GM23248 (cell line): ENCODE data around the gene ANKRD65. TPM values are rescaled to one million over a fixed set of nuclear protein-coding genes. Genes with fewer than 3 reads are reported as not detected.

Source experiments
- DNase-seq: peaks from one replicate; pipeline ENCODE4 v3.0.0-alpha.2; 2015
- H2AFZ ChIP-seq: fragments of 200-600 bp; sonication (generic); 2 replicates; pipeline ENCODE4 v1.6.1; 2016; ENCODE audit warnings: antibody characterized with exemption
- H3F3A ChIP-seq: fragments of 200-600 bp; sonication (generic); 2 replicates; pipeline ENCODE4 v1.6.1; 2016; ENCODE audit warnings: mild to moderate bottlenecking, antibody characterized with exemption, mixed run types; ENCODE audit not compliant: insufficient read depth
- H3K27ac ChIP-seq: fragments of 200-600 bp; sonication (generic); 2 replicates; pipeline ENCODE4 v1.5.1; 2016; ENCODE audit warnings: mild to moderate bottlenecking
- H3K27me3 ChIP-seq: fragments of 200-600 bp; sonication (generic); replicated peaks from 2 replicates; pipeline ENCODE4 v1.6.1; 2016; ENCODE audit warnings: mild to moderate bottlenecking; ENCODE audit not compliant: insufficient read depth
- H3K36me3 ChIP-seq: fragments of 200-600 bp; sonication (generic); 2 replicates; pipeline ENCODE4 v1.6.1; 2016; ENCODE audit warnings: low read depth, mild to moderate bottlenecking
- H3K4me1 ChIP-seq: fragments of 200-600 bp; sonication (generic); 2 replicates; pipeline ENCODE4 v1.6.1; 2016; ENCODE audit warnings: mild to moderate bottlenecking; ENCODE audit not compliant: insufficient read depth
- H3K4me2 ChIP-seq: fragments of 200-600 bp; sonication (generic); one replicate; pipeline ENCODE4 v1.6.1; 2016; ENCODE audit warnings: mild to moderate bottlenecking; ENCODE audit not compliant: unreplicated experiment
- H3K4me3 ChIP-seq: fragments of 200-600 bp; sonication (generic); 2 replicates; pipeline ENCODE4 v1.5.1; 2016; ENCODE audit warnings: mild to moderate bottlenecking
- H3K79me2 ChIP-seq: fragments of 200-600 bp; sonication (generic); 2 replicates; pipeline ENCODE4 v1.6.1; 2016; ENCODE audit warnings: mild to moderate bottlenecking; ENCODE audit not compliant: insufficient read depth
- H3K9ac ChIP-seq: fragments of 200-600 bp; sonication (generic); 2 replicates; pipeline ENCODE4 v1.6.1; 2016; ENCODE audit warnings: mild to moderate bottlenecking
- H3K9me2 ChIP-seq: fragments of 200-600 bp; sonication (generic); 2 replicates; pipeline ENCODE4 v1.6.1; 2016; ENCODE audit warnings: mixed run types, mild to moderate bottlenecking, moderate library complexity; ENCODE audit not compliant: insufficient read depth
- H3K9me3 ChIP-seq: fragments of 200-600 bp; sonication (generic); one replicate; pipeline ENCODE4 v1.6.1; 2017; ENCODE audit warnings: low read depth
- H4K20me1 ChIP-seq: fragments of 200-600 bp; sonication (generic); 2 replicates; pipeline ENCODE4 v1.6.0; 2016; ENCODE audit not compliant: insufficient read depth
- EZH2 ChIP-seq: fragments of 200-600 bp; sonication (generic); IDR thresholded peaks from 2 replicates; pipeline ENCODE4 v1.6.1; 2018; ENCODE audit warnings: antibody characterized with exemption, mild to moderate bottlenecking; ENCODE audit not compliant: insufficient read depth, poor library complexity, severe bottlenecking
- EZH2phosphoT487 ChIP-seq: fragments of 200-600 bp; sonication (generic); IDR thresholded peaks from 2 replicates; pipeline ENCODE4 v1.6.1; 2018; ENCODE audit warnings: antibody characterized with exemption, moderate library complexity, mild to moderate bottlenecking, low read depth; ENCODE audit not compliant: insufficient read depth
- WGBS, 2 experiments: methylation state at CpG; one replicate each; pipeline ENCODE4 v1.1.6; 2015 to 2017; ENCODE audit warnings: low lambda C conversion rate in 2 of 2, low coverage in 1 of 2; ENCODE audit errors: missing lambda C conversion rate in 2 of 2; 5-methylcytosine and 5-hydroxymethylcytosine counted together
- in situ Hi-C: fragments of 300-500 bp; cut with MboI; formaldehyde crosslinking; loops from 2 replicates; pipeline ENCODE4 v1.15.0; 2020
- polyA plus RNA-seq: library from polyadenylated mRNA; unstranded; fragments of >200 nt; fragmentation: Nextera tagmentation; extraction: Ambion mirVana; gene quantifications from 2 replicates; pipeline ENCODE4 v1.2.1, GENCODE V29; 2016
- total RNA-seq: library from RNA; depleted of rRNA; stranded (reverse); fragments of >200 nt; shearing (Covaris generic); gene quantifications from 2 replicates; pipeline ENCODE4 v1.2.3, GENCODE V29; 2014

Gene ANKRD65
- total and polyA plus RNA-seq, 2 experiments from 2014 or later = 0.44 to 0.97 TPM

GRCh38 chr1:1433804-1434130, 12.7 kb upstream of the ANKRD65 start:
- Histone ChIP-seq H3F3A (0 out of 2 replicates have a peak, but pooled peaks cover 7% of the 10 kb centered on the region), H3K4me3 (no peak overlapping the region), H3K9me2 (no peaks in the 10 kb centered on the region), H3K4me2 (no peak overlapping the region), H4K20me1 (no peaks in the 10 kb centered on the region), H3K4me1 (no peaks in the 10 kb centered on the region), H3K27me3 (no peaks in the 10 kb centered on the region), H3K79me2 (no peaks in the 10 kb centered on the region), H2AFZ (no peak overlapping the region), H3K27ac (no peak overlapping the region), H3K9ac (no peak overlapping the region), H3K9me3 (no peaks in the 10 kb centered on the region), H3K36me3 (no peaks in the 10 kb centered on the region)
- no peak for TF ChIP-seq EZH2
- no peak for TF ChIP-seq EZH2phosphoT487
- in situ Hi-C loops = no loop called here
- WGBS, 2 experiments = 74 to 75% methylated on average over 11 of the region's 12 CpGs
- DNase-seq = peak; percentile 57

- Histone ChIP-seq H3K9me2 (no peaks in the 10 kb centered on the region), H3K4me3 (no peak overlapping the region), H3K79me2 (no peaks in the 10 kb centered on the region), H3K36me3 (no peaks in the 10 kb centered on the region), H3K27ac (no peak overlapping the region), H2AFZ (no peak overlapping the region), H4K20me1 (no peaks in the 10 kb centered on the region), H3K9ac (no peak overlapping the region), H3K27me3 (no peaks in the 10 kb centered on the region), H3K4me2 (no peak overlapping the region), H3K9me3 (no peaks in the 10 kb centered on the region), H3K4me1 (no peaks in the 10 kb centered on the region), H3F3A (0 out of 2 replicates have a peak, but pooled peaks cover 7% of the 10 kb centered on the region)
- TF ChIP-seq EZH2 (no peak), EZH2phosphoT487 (no peak)
- in situ Hi-C loops = no loop called here
- 85 to 88% methylated on average over 20 to 33 of the region's 34 CpGs for WGBS, 2 experiments
- DNase-seq = no peak
These were observed 12.1 kb upstream of the ANKRD65 start for GRCh38 chr1:1432951-1433803.

- Histone ChIP-seq H3K9ac (no peak overlapping the region), H3K9me3 (no peaks in the 10 kb centered on the region), H3K4me2 (no peak overlapping the region), H3K79me2 (no peaks in the 10 kb centered on the region), H3K27ac (no peak overlapping the region), H3K36me3 (no peaks in the 10 kb centered on the region), H2AFZ (no peak overlapping the region), H3F3A (0 out of 2 replicates have a peak, but pooled peaks cover 7% of the 10 kb centered on the region), H3K4me1 (no peaks in the 10 kb centered on the region), H3K4me3 (no peak overlapping the region), H3K27me3 (no peaks in the 10 kb centered on the region), H4K20me1 (no peaks in the 10 kb centered on the region), H3K9me2 (no peaks in the 10 kb centered on the region)
- WGBS, 2 experiments = 88 to 90% methylated on average over 18 to 27 of the region's 28 CpGs
- in situ Hi-C loops = no loop called here
- no peak for DNase-seq
- TF ChIP-seq EZH2phosphoT487 (no peak), EZH2 (no peak)
These were observed 11.3 kb upstream of the ANKRD65 start for GRCh38 chr1:1432274-1432950.

- H3K4me2 ChIP-seq = no peak overlapping the region
- H3K4me1 ChIP-seq = no peaks in the 10 kb centered on the region
- H3K4me3 ChIP-seq = no peak overlapping the region
- H4K20me1 ChIP-seq = no peaks in the 10 kb centered on the region
- DNase-seq = no peak
- no peak overlapping the region for H3K27ac ChIP-seq
- H3K79me2 ChIP-seq = no peaks in the 10 kb centered on the region
- H2AFZ ChIP-seq = no peak overlapping the region
- H3K9me3 ChIP-seq = no peaks in the 10 kb centered on the region
- H3K36me3 ChIP-seq = no peaks in the 10 kb centered on the region
- no peaks in the 10 kb centered on the region for H3K27me3 ChIP-seq
- 66 to 67% methylated on average over 5 of the region's 5 CpGs for WGBS, 2 experiments
- in situ Hi-C loops = no loop called here
- no peak overlapping the region for H3K9ac ChIP-seq
- 0 out of 2 replicates have a peak, but pooled peaks cover 7% of the 10 kb centered on the region for H3F3A ChIP-seq
- no peaks in the 10 kb centered on the region for H3K9me2 ChIP-seq
- TF ChIP-seq EZH2phosphoT487 (no peak), EZH2 (no peak)
These were observed 10.8 kb upstream of the ANKRD65 start for GRCh38 chr1:1431845-1432273.
